ENCODE data around the gene MLXIPL. TPM values are rescaled to one million over a fixed set of nuclear protein-coding genes. Genes with fewer than 3 reads are reported as not detected.

The MLXIPL gene
- total RNA-seq, 1 experiment from 2014 or later, result 7.2 TPM

GRCh38 chr7:73645643-73646174 is 21.4 kb upstream of the MLXIPL start:
- peaks cover 7% of the 10 kb centered on the region; the same call in 1 of the 2 replicates for H3K4me1 ChIP-seq (ENCODE audit: control insufficient read depth, insufficient read depth, low read length)
- TF ChIP-seq SIN3A (IDR thresholded peaks at IDR 0.05; ENCODE audit: borderline replicate concordance, insufficient read depth, low read depth, low read length) (no peak), POLR2AphosphoS5 (IDR thresholded peaks at IDR 0.05; ENCODE audit: low read depth, low read length) (no peak), REST (IDR thresholded peaks at IDR 0.05; ENCODE audit: insufficient read depth in 1 of 2, low read depth in 2 of 2, low read length in 1 of 2) (no peak), CTCF (IDR thresholded peaks at IDR 0.05) (no peak), TCF7L2 (IDR thresholded peaks at IDR 0.05; ENCODE audit: low read depth, low read length) (no peak)
- ChIA-PET POLR2A (interaction anchor here (0.6 kb wide), 2 partner anchors 8 to 50 kb away, joined by 4 read pairs; no protein-coding TSS in a partner anchor), CTCF (interaction anchor here (0.6 to 0.7 kb wide), 4 partner anchors 12 to 22 kb away, joined by 3 to 7 read pairs (median 3); partner anchors contain the start of gene VPS37D)
- in situ Hi-C loops (cut with HindIII; ENCODE audit: low pct_unique_long_range_greater_than_20kb, low sequenced_read_pairs) (no loop called here), intact Hi-C loops (cut with micrococcal nuclease; ENCODE audit: unreplicated experiment) (no loop called here)
- no TSS peak for BruUV-seq (replicated peaks)
- no peak overlapping the region for H3K4me3 ChIP-seq (ENCODE audit: low read depth in 2 of 2, low read length in 2 of 2)
- H3K9me3 ChIP-seq (ENCODE audit: control insufficient read depth, insufficient read depth, low read depth, low read length), result no peaks in the 10 kb centered on the region
- no peak for ATAC-seq
- no peak for DNase-seq (ENCODE audit: low read depth, low spot score)
- peaks cover 3% of the 10 kb centered on the region; the same call in 1 of the 2 replicates for H3K27me3 ChIP-seq (ENCODE audit: control insufficient read depth, insufficient read depth, low read length)
- no peak overlapping the region for H3K27ac ChIP-seq (ENCODE audit: low read length)
- H3K36me3 ChIP-seq (ENCODE audit: control insufficient read depth, insufficient read depth, low read length), result no peaks in the 10 kb centered on the region

- ChIA-PET POLR2A (interaction anchor here (0.5 to 0.6 kb wide), 2 partner anchors 9 to 177 kb away, joined by 4 to 8 read pairs; no protein-coding TSS in a partner anchor), CTCF (no interaction called here)
- BruUV-seq (replicated peaks), result no TSS peak
- no peaks in the 10 kb centered on the region for H3K9me3 ChIP-seq (ENCODE audit: control insufficient read depth, insufficient read depth, low read depth, low read length)
- H3K4me3 ChIP-seq (ENCODE audit: low read depth in 2 of 2, low read length in 2 of 2), result no peak overlapping the region
- H3K36me3 ChIP-seq (ENCODE audit: control insufficient read depth, insufficient read depth, low read length), result no peaks in the 10 kb centered on the region
- DNase-seq (ENCODE audit: low read depth, low spot score) (no peak), ATAC-seq (no peak)
- TF ChIP-seq REST (IDR thresholded peaks at IDR 0.05; ENCODE audit: insufficient read depth in 1 of 2, low read depth in 2 of 2, low read length in 1 of 2), result no peak
- TF ChIP-seq CTCF (IDR thresholded peaks at IDR 0.05), result no peak
- no peak for TF ChIP-seq POLR2AphosphoS5 (IDR thresholded peaks at IDR 0.05; ENCODE audit: low read depth, low read length)
- no peak for TF ChIP-seq TCF7L2 (IDR thresholded peaks at IDR 0.05; ENCODE audit: low read depth, low read length)
- TF ChIP-seq SIN3A (IDR thresholded peaks at IDR 0.05; ENCODE audit: borderline replicate concordance, insufficient read depth, low read depth, low read length), result no peak
- H3K27me3 ChIP-seq (ENCODE audit: control insufficient read depth, insufficient read depth, low read length), result peaks cover 3% of the 10 kb centered on the region; the same call in 1 of the 2 replicates
- peaks cover 7% of the 10 kb centered on the region; the same call in 1 of the 2 replicates for H3K4me1 ChIP-seq (ENCODE audit: control insufficient read depth, insufficient read depth, low read length)
- in situ Hi-C loops (cut with HindIII; ENCODE audit: low pct_unique_long_range_greater_than_20kb, low sequenced_read_pairs), result no loop called here
- H3K27ac ChIP-seq (ENCODE audit: low read length), result no peak overlapping the region
- intact Hi-C loops (cut with micrococcal nuclease; ENCODE audit: unreplicated experiment), result no loop called here
Measured at GRCh38 chr7:73644688-73645286, 20.5 kb upstream of the MLXIPL start.

Data from Panc1 (cell line).